IMR-90 (cell line): ENCODE data around the gene ADGRB3. TPM values are rescaled to one million over a fixed set of nuclear protein-coding genes. Genes with fewer than 3 reads are reported as not detected.

Experiments
- ATAC-seq: fragments of 200-7000 bp; cut with Tn5 transposase; 2 replicates; pipeline ENCODE4 v1.9.1; 2020; ENCODE audit warnings: low read depth, mild to moderate bottlenecking, moderate library complexity
- BruUV-seq: library from RNA; stranded (reverse); fragments of 400-500 nt; replicated peaks from 2 replicates; lab custom pipeline; 2021; lab: Mats Ljungman, UMichigan
- CTCF ChIA-PET: fragments of 300-600 bp; formaldehyde crosslinking; extraction: SDS; loops from one replicate; lab custom pipeline; 2021; ENCODE audit warnings: antibody characterized with exemption; lab: Yijun Ruan, JAX
- POLR2A ChIA-PET: fragments of 300-600 bp; sonication (Branson Sonifier 250); formaldehyde crosslinking; loops from one replicate; lab custom pipeline; 2022; ENCODE audit warnings: antibody characterized with exemption; ENCODE audit not compliant: unreplicated experiment; lab: Charles Lee
- DNase-seq: peaks from one replicate; pipeline ENCODE4 v3.0.0; 2013
- H2AFZ ChIP-seq: replicated peaks from 2 replicates; pipeline ENCODE3; 2013; ENCODE audit warnings: low read length, mild to moderate bottlenecking; ENCODE audit not compliant: poor library complexity
- H2AK5ac ChIP-seq: 2 replicates; pipeline ENCODE4 v1.6.1; 2013; ENCODE audit warnings: low read depth, low read length, inconsistent platforms
- H2AK9ac ChIP-seq: replicated peaks from 2 replicates; pipeline ENCODE3; 2013; ENCODE audit warnings: mild to moderate bottlenecking, low read depth, low read length, moderate library complexity; ENCODE audit not compliant: poor library complexity
- H2BK120ac ChIP-seq: 2 replicates; pipeline ENCODE4 v1.6.1; 2013; ENCODE audit warnings: low read depth, low read length, inconsistent platforms
- H2BK15ac ChIP-seq: 3 replicates; pipeline ENCODE4 v1.6.1; 2013; ENCODE audit warnings: low read depth, low read length, inconsistent platforms
- H2BK20ac ChIP-seq: 2 replicates; pipeline ENCODE4 v1.6.1; 2013; ENCODE audit warnings: low read depth, mild to moderate bottlenecking, inconsistent platforms, low read length, moderate library complexity
- H2BK5ac ChIP-seq: 2 replicates; pipeline ENCODE4 v1.6.1; 2013; ENCODE audit warnings: mild to moderate bottlenecking, low read depth, low read length, inconsistent platforms; ENCODE audit not compliant: poor library complexity, severe bottlenecking
- H3K14ac ChIP-seq: replicated peaks from 2 replicates; pipeline ENCODE4 v1.6.1; 2013; ENCODE audit warnings: low read depth, low read length, inconsistent platforms
- H3K18ac ChIP-seq: 2 replicates; pipeline ENCODE4 v1.6.1; 2013; ENCODE audit warnings: low read depth, low read length, control low read depth
- H3K23ac ChIP-seq: 2 replicates; pipeline ENCODE4 v1.6.1; 2013; ENCODE audit warnings: low read depth, low read length, inconsistent platforms
- H3K27ac ChIP-seq: 2 replicates; pipeline ENCODE4 v1.5.1; 2013; ENCODE audit warnings: mild to moderate bottlenecking, control low read depth, low read length; ENCODE audit not compliant: insufficient read depth
- H3K27me3 ChIP-seq: 2 replicates; pipeline ENCODE4 v1.6.1; 2013; ENCODE audit warnings: low read length; ENCODE audit not compliant: control insufficient read depth, insufficient read depth
- H3K36me3 ChIP-seq: 2 replicates; pipeline ENCODE4 v1.6.1; 2013; ENCODE audit warnings: low read length, mixed read lengths; ENCODE audit not compliant: control insufficient read depth, insufficient read depth
- H3K4ac ChIP-seq: 2 replicates; pipeline ENCODE4 v1.6.1; 2013; ENCODE audit warnings: low read depth, low read length, inconsistent platforms
- H3K4me1 ChIP-seq: 2 replicates; pipeline ENCODE4 v1.6.1; 2013; ENCODE audit warnings: low read length, mixed read lengths; ENCODE audit not compliant: control insufficient read depth, insufficient read depth
- H3K4me2 ChIP-seq: 2 replicates; pipeline ENCODE4 v1.6.1; 2013; ENCODE audit warnings: low read depth, mild to moderate bottlenecking, control low read depth, low read length, moderate library complexity
- H3K4me3 ChIP-seq: 2 replicates; pipeline ENCODE4 v1.5.1; 2013; ENCODE audit warnings: low read depth, mild to moderate bottlenecking, control low read depth, low read length, moderate library complexity; ENCODE audit not compliant: insufficient read depth
- H3K56ac ChIP-seq: 2 replicates; pipeline ENCODE4 v1.6.1; 2013; ENCODE audit warnings: low read length, inconsistent platforms; ENCODE audit not compliant: insufficient read depth; ENCODE audit errors: extremely low read depth
- H3K79me1 ChIP-seq, 2 experiments: 2 replicates each; pipeline ENCODE4 v1.6.1; 2013; ENCODE audit warnings: low read length in 2 of 2, inconsistent platforms in 1 of 2, low read depth in 1 of 2
- H3K9ac ChIP-seq: 2 replicates; pipeline ENCODE4 v1.6.1; 2013; ENCODE audit warnings: low read depth, low read length, control low read depth
- H3K9me1 ChIP-seq: 2 replicates; pipeline ENCODE4 v1.6.1; 2013; ENCODE audit warnings: low read length, inconsistent platforms; ENCODE audit not compliant: insufficient read depth
- H3K9me3 ChIP-seq: 2 replicates; pipeline ENCODE4 v1.6.1; 2013; ENCODE audit warnings: low read length; ENCODE audit not compliant: control insufficient read depth, insufficient read depth
- H4K20me1 ChIP-seq: 2 replicates; pipeline ENCODE4 v1.6.1; 2013; ENCODE audit warnings: low read length, inconsistent platforms; ENCODE audit not compliant: insufficient read depth
- H4K5ac ChIP-seq: 2 replicates; pipeline ENCODE4 v1.6.1; 2013; ENCODE audit warnings: mild to moderate bottlenecking, low read depth, low read length, control low read depth
- H4K8ac ChIP-seq, 2 experiments: 2 replicates each; pipeline ENCODE4 v1.6.1; 2013; ENCODE audit warnings: low read depth in 2 of 2, low read length in 2 of 2, control low read depth in 1 of 2, inconsistent platforms in 1 of 2
- H4K91ac ChIP-seq: 2 replicates; pipeline ENCODE4 v1.6.1; 2013; ENCODE audit warnings: low read depth, low read length, inconsistent platforms; ENCODE audit not compliant: insufficient read depth
- BHLHE40 ChIP-seq: fragments of 150-350 bp; IDR thresholded peaks from 2 replicates; pipeline ENCODE4 v1.6.1; 2016; ENCODE audit warnings: mild to moderate bottlenecking, low read depth, low read length
- CEBPB ChIP-seq: IDR thresholded peaks from 2 replicates; pipeline ENCODE4 v1.6.1; 2012; ENCODE audit warnings: low read depth, low read length, improper control_type of control experiment
- CHD1 ChIP-seq: IDR thresholded peaks from 2 replicates; pipeline ENCODE4 v1.6.1; 2012; ENCODE audit warnings: low read depth, low read length, improper control_type of control experiment
- ELK1 ChIP-seq: fragments of 150-350 bp; IDR thresholded peaks from 2 replicates; pipeline ENCODE4 v1.6.1; 2016; ENCODE audit warnings: low read depth, mild to moderate bottlenecking, low read length, moderate library complexity, borderline replicate concordance
- FOS ChIP-seq: fragments of 150-350 bp; IDR thresholded peaks from 2 replicates; pipeline ENCODE4 v1.6.1; 2016; ENCODE audit warnings: low read depth, low read length
- MAFK ChIP-seq: IDR thresholded peaks from 2 replicates; pipeline ENCODE4 v1.6.1; 2012; ENCODE audit warnings: low read depth, low read length, improper control_type of control experiment
- MAZ ChIP-seq: IDR thresholded peaks from 2 replicates; pipeline ENCODE4 v1.6.1; 2012; ENCODE audit warnings: low read depth, mild to moderate bottlenecking, low read length, improper control_type of control experiment, moderate library complexity, borderline replicate concordance
- MXI1 ChIP-seq: IDR thresholded peaks from 2 replicates; pipeline ENCODE4 v1.6.1; 2012; ENCODE audit warnings: low read depth, mild to moderate bottlenecking, low read length, moderate library complexity, borderline replicate concordance
- NFE2L2 ChIP-seq: fragments of 150-350 bp; IDR thresholded peaks from 2 replicates; pipeline ENCODE4 v1.6.1; 2016; ENCODE audit warnings: low read depth, mild to moderate bottlenecking, low read length
- POLR2A ChIP-seq: IDR thresholded peaks from 2 replicates; pipeline ENCODE4 v1.6.1; 2012; ENCODE audit warnings: mild to moderate bottlenecking, low read depth, low read length
- RAD21 ChIP-seq: IDR thresholded peaks from 2 replicates; pipeline ENCODE4 v1.6.1; 2012; ENCODE audit warnings: low read length, improper control_type of control experiment
- RCOR1 ChIP-seq: IDR thresholded peaks from 2 replicates; pipeline ENCODE4 v1.6.1; 2012; ENCODE audit warnings: mild to moderate bottlenecking, low read length, improper control_type of control experiment; ENCODE audit not compliant: insufficient replicate concordance
- RFX5 ChIP-seq: IDR thresholded peaks from 2 replicates; pipeline ENCODE4 v1.8.0; 2012; ENCODE audit warnings: low read depth, mild to moderate bottlenecking, low read length, moderate library complexity
- SMC3 ChIP-seq: fragments of 150-350 bp; IDR thresholded peaks from 2 replicates; pipeline ENCODE4 v1.6.1; 2016; ENCODE audit warnings: low read depth, mild to moderate bottlenecking, antibody characterized with exemption, low read length, moderate library complexity
- USF2 ChIP-seq: fragments of 150-350 bp; IDR thresholded peaks from 2 replicates; pipeline ENCODE4 v1.6.1; 2017; ENCODE audit warnings: mild to moderate bottlenecking, antibody characterized with exemption, low read length, low read depth
- WGBS, 2 experiments: methylation state at CpG; one replicate each; pipeline versions ENCODE4 v1.1.5 to v1.1.7; 2013; ENCODE audit warnings: missing lambda C conversion rate in 2 of 2; ENCODE audit not compliant: insufficient read length in 1 of 2; ENCODE audit errors: extremely low coverage in 2 of 2; 5-methylcytosine and 5-hydroxymethylcytosine counted together
- dilution Hi-C: fragments of 300-500 bp; cut with HindIII; formaldehyde crosslinking; loops from one replicate; pipeline ENCODE4 v1.14.3; 2018; ENCODE audit warnings: low sequenced_read_pairs; ENCODE audit not compliant: unreplicated experiment
- in situ Hi-C: fragments of 300-500 bp; cut with MboI; formaldehyde crosslinking; loops from 3 replicates; pipeline ENCODE4 v1.14.3; 2019; ENCODE audit warnings: low sequenced_read_pairs, inconsistent platforms, mixed read lengths
- intact Hi-C: fragments of 100-400 bp; cut with micrococcal nuclease; formaldehyde crosslinking; loops from 2 replicates; pipeline ENCODE4 v1.10.0; 2022
- polyA plus RNA-seq, 3 experiments: library from polyadenylated mRNA; depleted of rRNA; stranded (reverse); fragments of >200 nt; gene quantifications; 2 replicates each; pipeline ENCODE4 v1.2.3, GENCODE V29; 2012; ENCODE audit warnings: low replicate concordance in 1 of 3
- total RNA-seq: library from RNA; depleted of rRNA; stranded (reverse); fragments of >200 nt; gene quantifications from 2 replicates; pipeline ENCODE4 v1.2.3, GENCODE V29; 2012
- TF ChIP-seq, protein P1 (sequence below): conservative IDR thresholded peaks from 2 replicates; pipeline ENCODE4 v1.5.1; 2012; ENCODE audit warnings: mild to moderate bottlenecking, low read depth, low read length, improper control_type of control experiment

ADGRB3 gene
- total and polyA plus RNA-seq, 2 of the 4 experiments (the other 2 are of a cell fraction): not detected

GRCh38 chr6:69007781-69008180 is 372.7 kb downstream of the ADGRB3 start:
- CTCF ChIA-PET: no interaction called here
- no peak overlapping the region for H2AK9ac ChIP-seq
- H3K23ac ChIP-seq: no peak overlapping the region
- H4K8ac ChIP-seq: no peak overlapping the region
- no CpG with 5 or more reads among the region's 3 CpGs for WGBS, 2 experiments
- no peak overlapping the region for H2BK20ac ChIP-seq
- H3K4ac ChIP-seq: no peak overlapping the region
- H3K27me3 ChIP-seq: no peaks in the 10 kb centered on the region
- no peak overlapping the region for H3K9ac ChIP-seq
- H2BK120ac ChIP-seq: no peak overlapping the region
- no peaks in the 10 kb centered on the region for H3K9me1 ChIP-seq
- H3K18ac ChIP-seq: no peak overlapping the region
- in situ Hi-C loops: no loop called here
- intact Hi-C loops: no loop called here
- no peaks in the 10 kb centered on the region for H4K20me1 ChIP-seq
- H3K9me3 ChIP-seq: no peaks in the 10 kb centered on the region
- no peaks in the 10 kb centered on the region for H3K36me3 ChIP-seq
- H3K27ac ChIP-seq: no peak overlapping the region
- POLR2A ChIA-PET: no interaction called here
- H2BK15ac ChIP-seq: no peak overlapping the region
- ATAC-seq: no peak
- no peak overlapping the region for H3K56ac ChIP-seq
- no peak overlapping the region for H4K91ac ChIP-seq
- TF ChIP-seq ELK1: no peak
- no peak for TF ChIP-seq FOS
- TF ChIP-seq RAD21: no peak
- no peak for TF ChIP-seq MXI1
- no peak for TF ChIP-seq USF2
- no peak for TF ChIP-seq MAZ
- TF ChIP-seq RCOR1: no peak
- no peak for TF ChIP-seq BHLHE40
- no peak for TF ChIP-seq SMC3
- TF ChIP-seq NFE2L2: no peak
- TF ChIP-seq CEBPB: no peak
- TF ChIP-seq CHD1: no peak
- no peak for TF ChIP-seq MAFK
- TF ChIP-seq RFX5: no peak
- TF ChIP-seq, protein P1, sequence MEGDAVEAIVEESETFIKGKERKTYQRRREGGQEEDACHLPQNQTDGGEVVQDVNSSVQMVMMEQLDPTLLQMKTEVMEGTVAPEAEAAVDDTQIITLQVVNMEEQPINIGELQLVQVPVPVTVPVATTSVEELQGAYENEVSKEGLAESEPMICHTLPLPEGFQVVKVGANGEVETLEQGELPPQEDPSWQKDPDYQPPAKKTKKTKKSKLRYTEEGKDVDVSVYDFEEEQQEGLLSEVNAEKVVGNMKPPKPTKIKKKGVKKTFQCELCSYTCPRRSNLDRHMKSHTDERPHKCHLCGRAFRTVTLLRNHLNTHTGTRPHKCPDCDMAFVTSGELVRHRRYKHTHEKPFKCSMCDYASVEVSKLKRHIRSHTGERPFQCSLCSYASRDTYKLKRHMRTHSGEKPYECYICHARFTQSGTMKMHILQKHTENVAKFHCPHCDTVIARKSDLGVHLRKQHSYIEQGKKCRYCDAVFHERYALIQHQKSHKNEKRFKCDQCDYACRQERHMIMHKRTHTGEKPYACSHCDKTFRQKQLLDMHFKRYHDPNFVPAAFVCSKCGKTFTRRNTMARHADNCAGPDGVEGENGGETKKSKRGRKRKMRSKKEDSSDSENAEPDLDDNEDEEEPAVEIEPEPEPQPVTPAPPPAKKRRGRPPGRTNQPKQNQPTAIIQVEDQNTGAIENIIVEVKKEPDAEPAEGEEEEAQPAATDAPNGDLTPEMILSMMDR: no peak
- no peak for TF ChIP-seq POLR2A
- no peaks in the 10 kb centered on the region for H3K4me1 ChIP-seq
- H2BK5ac ChIP-seq: no peak overlapping the region
- no peak overlapping the region for H2AFZ ChIP-seq
- no peak for DNase-seq
- H3K4me2 ChIP-seq: no peak overlapping the region
- BruUV-seq: no TSS peak
- H3K4me3 ChIP-seq: no peak overlapping the region
- H4K5ac ChIP-seq: no peak overlapping the region
- no peaks in the 10 kb centered on the region for H3K79me1 ChIP-seq
- dilution Hi-C loops: no loop called here
- H2AK5ac ChIP-seq: no peak overlapping the region
- H3K14ac ChIP-seq: no peak overlapping the region
